ENCODE results near the gene CNTN6. TPM values are rescaled to one million over a fixed set of nuclear protein-coding genes. Genes with fewer than 3 reads are reported as not detected.

The CNTN6 gene
- total RNA-seq: not detected in 2 replicates

DNA sequence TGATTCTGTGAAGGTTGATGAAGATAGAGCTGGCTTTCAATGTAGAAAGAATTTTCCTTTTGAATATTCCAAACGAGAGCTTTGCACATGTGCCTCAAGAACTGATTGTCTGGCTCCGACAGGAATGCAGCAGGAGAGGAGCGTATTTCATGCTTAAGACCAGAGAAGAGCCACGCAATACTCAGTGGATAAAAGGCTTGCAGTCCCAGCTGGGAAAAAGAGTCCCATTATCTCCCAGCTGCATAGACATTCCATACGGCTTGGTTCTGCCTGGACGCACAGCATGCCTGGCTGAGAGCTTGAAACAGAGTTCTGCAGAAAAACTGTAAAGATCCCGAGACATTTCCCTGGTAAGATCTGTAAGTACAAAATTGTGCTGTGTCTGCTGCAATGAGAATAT lies at the start of gene CNTN6:
Gene CNTN6 (plus strand): TSS at position 254 of the 400 bp plus-strand sequence. CDS start 54,985 bp downstream, outside the sequence.

All from hair follicular keratinocyte (primary cell).